H1 (cell line): ENCODE measurements around the gene SLC37A1. TPM values are rescaled to one million over a fixed set of nuclear protein-coding genes. Genes with fewer than 3 reads are reported as not detected.

Source experiments
- BCL11A ChIP-seq, 2 experiments: IDR thresholded peaks; one replicate each; pipeline ENCODE4 v1.6.1; 2011; ENCODE audit warnings: low read depth in 2 of 2, low read length in 2 of 2, mild to moderate bottlenecking in 2 of 2
- EZH2 ChIP-seq: fragments of 200-600 bp; sonication (generic); IDR thresholded peaks from 2 replicates; pipeline ENCODE4 v1.7.1; 2012; ENCODE audit warnings: low read depth, mild to moderate bottlenecking, moderate library complexity, low read length, inconsistent platforms; ENCODE audit not compliant: severe bottlenecking
- POLR2A ChIP-seq, 2 experiments: IDR thresholded peaks; 1 replicate in 1 of 2; 2 replicates in 1 of 2; pipeline ENCODE4 v1.6.1; 2011; ENCODE audit warnings: low read depth in 2 of 2, low read length in 2 of 2, mild to moderate bottlenecking in 2 of 2; ENCODE audit errors: control extremely low read depth in 1 of 2
- TAF7 ChIP-seq: optimal IDR thresholded peaks from 2 replicates; pipeline ENCODE3; 2011; ENCODE audit warnings: low read depth, mild to moderate bottlenecking, inconsistent platforms, low read length, moderate library complexity, borderline replicate concordance
- polyA plus RNA-seq, 7 experiments: library from polyadenylated mRNA; depleted of rRNA in 3 of 7; stranded (reverse) in 5 of 7; unstranded in 2 of 7; fragments of >200 nt in 5 of 7; fragments of 200-250 nt in 2 of 7; gene quantifications; 1 replicate in 5 of 7; 2 replicates in 1 of 7; 4 replicates in 1 of 7; pipeline versions ENCODE4 v1.2.1 to v1.2.3, GENCODE V29; 2011 to 2013; ENCODE audit warnings: missing spikeins in 2 of 7, mixed read lengths in 2 of 7
- total RNA-seq: library from RNA; stranded (reverse); fragmentation: NEBNext Ultra II Directional; extraction: Animal tissue kit (Norgen Biotek cat#: 25700); gene quantifications from 2 replicates; pipeline ENCODE4 v1.2.1, GENCODE V29; 2021

The SLC37A1 gene
- total and polyA plus RNA-seq, 2 of the 8 experiments (the other 6 are each of a cell fraction or from before 2014, with no cell fraction given): 15.6 to 30.9 TPM

DNA sequence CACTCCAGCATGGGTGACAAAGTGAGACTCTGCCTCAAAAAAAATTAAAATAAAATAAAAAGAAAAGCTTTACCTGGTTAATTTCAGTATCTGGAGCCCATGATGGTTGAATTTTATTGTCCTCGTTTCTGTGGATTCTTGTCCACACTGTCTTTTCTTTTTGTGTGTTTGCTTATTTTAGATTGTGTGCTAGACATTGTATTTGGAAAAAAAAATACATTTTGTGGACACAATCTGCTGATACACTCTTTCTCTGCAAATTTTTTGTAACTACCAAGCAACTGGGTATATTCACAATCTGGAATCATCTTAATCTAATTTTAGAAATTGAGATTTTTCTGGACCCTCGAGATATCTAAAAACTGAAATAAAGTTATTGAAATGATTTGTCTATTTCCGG lies 98.2 kb downstream of the SLC37A1 start (continued):
- TF ChIP-seq TAF7 (no peak), EZH2 (no peak), BCL11A (IDR thresholded peaks at IDR 0.05; ENCODE audit: low read depth in 2 of 2, low read length in 2 of 2) (no peak), POLR2A (IDR thresholded peaks at IDR 0.05; ENCODE audit: control extremely low read depth in 1 of 2, low read depth in 2 of 2, low read length in 2 of 2) (no peak)
